GM23338 (cell line): ENCODE data around the gene KCNJ16. TPM values are rescaled to one million over a fixed set of nuclear protein-coding genes. Genes with fewer than 3 reads are reported as not detected.

Source experiments
- ATAC-seq: fragments of 200-7000 bp; cut with Tn5 transposase; 3 replicates; pipeline ENCODE4 v1.9.1; 2020
- DNase-seq: peaks from one replicate; pipeline ENCODE4 v3.0.0-alpha.2; 2015; ENCODE audit warnings: low spot score
- H2AFZ ChIP-seq: fragments of 200-600 bp; sonication (generic); 2 replicates; pipeline ENCODE4 v1.8.0; 2016; ENCODE audit warnings: antibody characterized with exemption, mild to moderate bottlenecking, moderate library complexity
- H3F3A ChIP-seq: fragments of 200-600 bp; sonication (generic); replicated peaks from 2 replicates; pipeline ENCODE4 v1.8.0; 2017; ENCODE audit warnings: antibody characterized with exemption, mixed run types, low read depth
- H3K27ac ChIP-seq: fragments of 200-600 bp; sonication (generic); 2 replicates; pipeline ENCODE4 v1.6.1; 2016; ENCODE audit warnings: low read depth
- H3K27me3 ChIP-seq: fragments of 200-600 bp; sonication (generic); 2 replicates; pipeline ENCODE4 v1.8.0; 2016; ENCODE audit warnings: mild to moderate bottlenecking, mixed run types, moderate library complexity; ENCODE audit not compliant: insufficient read depth
- H3K36me3 ChIP-seq: fragments of 200-600 bp; sonication (generic); 2 replicates; pipeline ENCODE4 v1.8.0; 2016; ENCODE audit warnings: mild to moderate bottlenecking; ENCODE audit not compliant: insufficient read depth
- H3K4me1 ChIP-seq: fragments of 200-600 bp; sonication (generic); 2 replicates; pipeline ENCODE4 v1.8.0; 2016; ENCODE audit warnings: mild to moderate bottlenecking, moderate library complexity; ENCODE audit not compliant: insufficient read depth
- H3K4me2 ChIP-seq: fragments of 200-600 bp; sonication (generic); 2 replicates; pipeline ENCODE4 v1.7.1; 2017; ENCODE audit warnings: mixed run types
- H3K4me3 ChIP-seq: fragments of 200-600 bp; sonication (generic); 2 replicates; pipeline ENCODE4 v1.6.1; 2016; ENCODE audit warnings: mixed run types
- H3K79me2 ChIP-seq: fragments of 200-600 bp; sonication (generic); replicated peaks from 2 replicates; pipeline ENCODE4 v1.8.0; 2017; ENCODE audit warnings: mild to moderate bottlenecking; ENCODE audit not compliant: insufficient read depth
- H3K9me2 ChIP-seq: fragments of 200-600 bp; sonication (generic); 2 replicates; pipeline ENCODE4 v1.8.0; 2017; ENCODE audit not compliant: insufficient read depth
- H4K20me1 ChIP-seq: fragments of 200-600 bp; sonication (generic); replicated peaks from 2 replicates; pipeline ENCODE4 v1.8.0; 2017; ENCODE audit warnings: mild to moderate bottlenecking; ENCODE audit not compliant: insufficient read depth
- H3K27ac Mint-ChIP-seq: 2 replicates; pipeline ENCODE4 v1.8.0; 2020; ENCODE audit warnings: inconsistent platforms, mild to moderate bottlenecking, moderate library complexity, mixed read lengths
- H3K27me3 Mint-ChIP-seq: 3 replicates; pipeline ENCODE4 v1.8.0; 2022; ENCODE audit warnings: low read depth, mild to moderate bottlenecking, moderate library complexity, mixed read lengths, inconsistent platforms; ENCODE audit not compliant: insufficient read depth, poor library complexity
- H3K36me3 Mint-ChIP-seq: 3 replicates; pipeline ENCODE4 v1.8.0; 2021; ENCODE audit warnings: low read depth, mild to moderate bottlenecking, inconsistent platforms, moderate library complexity, mixed read lengths
- H3K4me1 Mint-ChIP-seq: 3 replicates; pipeline ENCODE4 v1.8.0; 2020; ENCODE audit warnings: mild to moderate bottlenecking, inconsistent platforms, mixed read lengths
- H3K4me3 Mint-ChIP-seq: 3 replicates; pipeline ENCODE4 v1.8.0; 2021; ENCODE audit warnings: moderate library complexity, mild to moderate bottlenecking, inconsistent platforms, mixed read lengths
- H3K9me3 Mint-ChIP-seq: 3 replicates; pipeline ENCODE4 v1.8.0; 2020; ENCODE audit warnings: moderate library complexity, mild to moderate bottlenecking, inconsistent platforms, mixed read lengths
- CTCF ChIP-seq, 2 experiments: fragments of 200-600 bp in 1 of 2; sonication (generic) in 1 of 2; conservative IDR thresholded peaks; 2 replicates each; pipeline versions ENCODE4 v1.5.1 to v1.6.1; 2016 to 2017; ENCODE audit warnings: antibody characterized with exemption in 2 of 2, low read depth in 2 of 2, mild to moderate bottlenecking in 2 of 2, moderate library complexity in 1 of 2
- ETS1 ChIP-seq: IDR thresholded peaks from 2 replicates; pipeline ENCODE4 v1.6.1; 2016; ENCODE audit warnings: antibody characterized with exemption
- EZH2 ChIP-seq: fragments of 200-600 bp; sonication (generic); IDR thresholded peaks from one replicate; pipeline ENCODE4 v1.8.0; 2017; ENCODE audit warnings: antibody characterized with exemption, mild to moderate bottlenecking, low read depth; ENCODE audit not compliant: unreplicated experiment
- EZH2phosphoT487 ChIP-seq: fragments of 200-600 bp; sonication (generic); IDR thresholded peaks from one replicate; pipeline ENCODE4 v1.8.1; 2018; ENCODE audit warnings: antibody characterized with exemption; ENCODE audit not compliant: unreplicated experiment
- JUNB ChIP-seq: IDR thresholded peaks from one replicate; pipeline ENCODE4 v1.6.1; 2016; ENCODE audit warnings: antibody characterized with exemption; ENCODE audit not compliant: unreplicated experiment
- NANOG ChIP-seq: IDR thresholded peaks from 2 replicates; pipeline ENCODE4 v1.6.1; 2016; ENCODE audit warnings: antibody characterized with exemption, borderline replicate concordance
- POLR2AphosphoS5 ChIP-seq: IDR thresholded peaks from 2 replicates; pipeline ENCODE4 v1.6.1; 2016; ENCODE audit warnings: antibody characterized with exemption, low read depth
- REST ChIP-seq: IDR thresholded peaks from one replicate; pipeline ENCODE4 v1.6.1; 2018; ENCODE audit warnings: antibody characterized with exemption; ENCODE audit not compliant: unreplicated experiment
- ZNF331 ChIP-seq: fragments of 250-450 bp; sonication (Bioruptor Pico); IDR thresholded peaks from 2 replicates; pipeline ENCODE4 v1.5.0; 2020; ENCODE audit warnings: low read depth, mild to moderate bottlenecking, moderate library complexity
- ZNF462 ChIP-seq: fragments of 250-450 bp; sonication (Bioruptor Pico); IDR thresholded peaks from 2 replicates; pipeline ENCODE4 v1.5.0; 2020; ENCODE audit warnings: mild to moderate bottlenecking, moderate library complexity
- polyA plus RNA-seq: library from polyadenylated mRNA; unstranded; fragments of >200 nt; fragmentation: Nextera tagmentation; extraction: Ambion mirVana; gene quantifications from 2 replicates; pipeline ENCODE4 v1.2.1, GENCODE V29; 2016
- total RNA-seq: library from RNA; depleted of rRNA; stranded (reverse); fragments of >200 nt; shearing (Covaris generic); gene quantifications from 2 replicates; pipeline ENCODE4 v1.2.3, GENCODE V29; 2014

Gene KCNJ16
- total and polyA plus RNA-seq, 2 experiments from 2014 or later, result not detected

GRCh38 chr17:70184770-70185169 is 109.7 kb downstream of the KCNJ16 start:
- no peak overlapping the region for H3K4me3 Mint-ChIP-seq
- Histone ChIP-seq H3K79me2 (no peaks in the 10 kb centered on the region), H2AFZ (no peak overlapping the region), H3K36me3 (no peaks in the 10 kb centered on the region), H4K20me1 (no peaks in the 10 kb centered on the region), H3F3A (no peaks in the 10 kb centered on the region), H3K4me1 (no peaks in the 10 kb centered on the region), H3K9me2 (no peaks in the 10 kb centered on the region), H3K4me2 (no peak overlapping the region), H3K4me3 (no peak overlapping the region), H3K27me3 (no peaks in the 10 kb centered on the region), H3K27ac (no peak overlapping the region)
- no peak overlapping the region for H3K27ac Mint-ChIP-seq
- ATAC-seq, result no peak
- H3K4me1 Mint-ChIP-seq, result peaks cover 2% of the 10 kb centered on the region; the same call in 1 of the 3 replicates
- no peaks in the 10 kb centered on the region for H3K9me3 Mint-ChIP-seq
- TF ChIP-seq ETS1 (no peak), CTCF (conservative IDR thresholded peaks at IDR 0.05; ENCODE audit: low read depth in 2 of 2) (no peak), JUNB (no peak), ZNF462 (CRISPR knock-in tag) (no peak), REST (no peak), EZH2 (no peak), NANOG (no peak), EZH2phosphoT487 (no peak), POLR2AphosphoS5 (no peak), ZNF331 (no peak)
- no peak for DNase-seq
- no peaks in the 10 kb centered on the region for H3K36me3 Mint-ChIP-seq
- no peaks in the 10 kb centered on the region for H3K27me3 Mint-ChIP-seq
